Epithelial cell of prostate (primary cell): Measurements from ENCODE around the gene GTPBP6.
"Not testable (repeated sequence)": the region's sequence is repeated elsewhere in the genome, so short reads cannot be mapped to it uniquely, and the experiment has no call there.

Experiments
- DNase-seq: peaks from one replicate; pipeline ENCODE4 v3.0.0-alpha.2; 2011; ENCODE audit warnings: low read depth, low spot score
- H3K27ac ChIP-seq: fragments of 450-650 bp; 2 replicates; pipeline ENCODE4 v1.5.1; 2017; ENCODE audit warnings: mild to moderate bottlenecking

The GTPBP6 gene

DNA sequence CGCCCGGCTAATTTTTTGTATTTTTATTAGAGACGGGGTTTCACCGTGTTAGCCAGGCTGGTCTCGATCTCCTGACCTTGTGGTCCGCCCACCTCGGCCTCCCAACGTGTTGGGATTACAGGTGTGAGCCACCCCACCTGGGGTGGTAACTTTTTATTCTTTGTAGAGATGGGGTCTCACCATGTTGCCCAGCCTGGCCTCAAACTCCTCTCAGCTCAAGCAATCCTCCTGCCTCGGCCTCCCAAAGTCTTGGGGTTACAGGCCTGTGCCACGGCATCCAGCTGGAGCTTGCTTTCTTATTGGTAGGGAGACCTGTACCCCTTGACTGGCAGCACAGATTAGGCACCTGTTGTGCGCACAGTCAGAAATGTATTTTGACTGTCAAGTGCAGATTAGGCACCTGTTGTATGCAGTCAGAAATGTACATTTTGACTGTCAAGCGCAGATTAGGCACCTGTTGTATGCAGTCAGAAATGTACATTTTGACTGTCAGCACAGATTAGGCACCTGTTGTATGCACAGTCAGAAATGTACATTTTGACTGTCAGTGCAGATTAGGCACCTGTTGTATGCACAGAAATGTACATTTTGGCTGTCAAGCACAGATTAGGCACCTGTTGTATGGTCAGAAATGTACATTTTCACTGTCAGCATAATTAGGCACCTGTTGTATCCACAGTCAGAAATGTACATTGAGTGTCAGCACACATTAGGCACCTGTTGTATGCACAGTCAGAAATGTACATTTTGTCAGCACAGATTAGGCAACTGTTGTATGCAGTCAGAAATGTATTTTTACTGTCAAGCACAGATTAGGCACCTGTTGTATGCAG lies 12.6 kb downstream of the GTPBP6 start:
- DNase-seq, H3K27ac ChIP-seq: not testable (repeated sequence)

GRCh38 chrX:302975-303374 lies 15.6 kb downstream of the GTPBP6 start:
- no peak for DNase-seq

GRCh38 chrX:300334-300733 lies 18.3 kb downstream of the GTPBP6 start:
- no peak for DNase-seq
- H3K27ac ChIP-seq = no peak overlapping the region

More at GRCh38 chrX:302975-303374, 15.6 kb downstream of the GTPBP6 start:
- no peak overlapping the region for H3K27ac ChIP-seq

GRCh38 chrX:298993-299392 lies 19.6 kb downstream of the GTPBP6 start:
- no peak for DNase-seq
- no peak overlapping the region for H3K27ac ChIP-seq

DNA sequence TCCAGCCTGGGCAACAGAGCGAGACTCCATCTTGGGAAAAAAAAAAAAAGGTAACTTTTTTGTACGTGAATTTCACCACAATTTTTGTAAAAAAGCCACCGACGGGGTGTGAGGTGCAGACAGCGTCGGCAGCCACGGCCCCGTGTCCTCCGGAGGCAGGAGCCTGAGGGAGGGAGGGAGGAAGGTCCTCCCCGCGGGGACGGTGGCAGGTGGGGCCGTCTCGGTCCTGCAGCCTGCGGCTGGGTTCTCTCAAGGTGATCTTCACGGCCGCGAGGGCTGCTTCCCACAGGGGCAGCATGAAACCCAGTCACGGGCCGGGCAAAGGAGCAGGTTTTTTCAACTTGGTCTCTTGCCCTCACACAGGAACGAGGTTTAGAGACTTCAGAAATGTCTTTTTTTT lies 23.5 kb downstream of the GTPBP6 start:
- no peak overlapping the region for H3K27ac ChIP-seq
- no peak for DNase-seq

GRCh38 chrX:292900-293897 lies 25.4 kb downstream of the GTPBP6 start:
- DNase-seq = no peak

DNA sequence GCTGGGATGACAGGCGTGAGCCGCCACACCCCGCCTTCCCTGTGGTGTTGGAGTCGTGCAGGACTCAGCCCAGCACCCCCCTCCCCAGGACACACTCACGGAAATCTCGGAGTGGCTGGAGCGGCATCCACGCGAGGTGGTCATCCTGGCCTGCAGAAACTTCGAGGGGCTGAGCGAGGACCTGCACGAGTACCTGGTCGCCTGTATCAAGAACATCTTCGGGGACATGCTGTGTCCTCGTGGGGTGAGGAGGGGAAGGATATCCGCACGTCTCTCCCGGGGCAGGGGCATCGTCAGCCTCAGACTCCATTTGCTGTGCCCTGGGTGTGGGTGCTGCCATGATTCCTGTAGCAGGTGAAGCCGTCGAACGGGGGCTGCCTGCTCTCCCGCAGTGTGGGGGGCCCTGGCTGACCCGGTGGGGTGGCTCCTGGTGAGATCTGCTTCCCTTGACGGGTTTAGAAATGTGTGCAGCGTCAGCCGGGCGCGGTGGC lies 27.1 kb downstream of the GTPBP6 start:
- no peak for DNase-seq
- no peak overlapping the region for H3K27ac ChIP-seq

More at GRCh38 chrX:292900-293897, 25.4 kb downstream of the GTPBP6 start:
- H3K27ac ChIP-seq = no peak overlapping the region

DNA sequence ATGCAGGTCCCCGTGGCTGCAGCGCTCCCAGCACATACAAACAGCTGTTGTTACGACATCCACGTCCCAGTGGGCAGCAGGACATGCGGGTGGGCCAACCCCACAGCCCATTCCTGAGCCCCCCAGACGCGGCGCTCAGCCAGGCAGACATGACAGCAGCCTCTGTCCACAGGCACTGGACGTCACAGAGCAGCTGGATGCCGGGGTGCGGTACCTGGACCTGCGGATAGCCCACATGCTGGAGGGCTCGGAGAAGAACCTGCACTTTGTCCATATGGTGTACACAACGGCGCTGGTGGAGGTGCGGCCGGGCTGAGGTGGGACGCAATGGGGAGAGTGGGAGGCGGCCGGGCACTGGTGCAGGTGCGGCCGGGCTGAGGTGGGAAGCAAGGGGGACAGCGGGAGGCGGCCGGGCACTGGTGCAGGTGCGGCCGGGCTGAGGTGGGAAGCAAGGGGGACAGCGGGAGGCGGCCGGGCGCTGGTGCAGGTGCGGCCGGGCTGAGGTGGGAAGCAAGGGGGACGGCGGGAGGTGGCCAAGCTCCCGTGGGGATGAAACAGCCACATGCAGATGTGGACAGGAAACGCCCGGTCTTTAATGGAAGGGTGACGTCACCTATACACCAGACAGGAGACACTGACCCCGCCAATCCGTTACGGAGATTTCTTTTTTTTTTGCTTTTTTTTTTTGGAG lies 28.0 kb downstream of the GTPBP6 start:
- DNase-seq = no peak
- no peak overlapping the region for H3K27ac ChIP-seq

DNA sequence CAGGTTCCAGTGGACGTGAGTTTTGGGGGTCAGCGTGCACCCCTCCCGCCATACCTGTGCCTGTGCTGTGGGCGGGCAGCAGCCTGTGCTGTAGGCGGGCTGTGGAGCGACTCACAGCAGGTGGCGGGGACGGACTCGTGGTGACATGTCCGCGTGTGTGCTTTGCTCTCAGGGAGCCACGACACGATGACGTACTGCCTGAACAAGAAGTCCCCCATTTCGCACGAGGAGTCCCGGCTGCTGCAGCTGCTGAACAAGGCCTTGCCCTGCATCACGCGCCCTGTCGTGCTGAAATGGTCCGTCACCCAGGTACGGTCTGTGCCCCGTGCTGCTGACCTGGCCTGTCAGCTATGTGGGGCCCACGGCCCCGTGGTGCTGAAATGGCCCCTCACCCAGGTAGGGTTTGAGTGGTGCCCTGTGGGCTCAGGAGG lies 30.0 kb downstream of the GTPBP6 start:
- no peak overlapping the region for H3K27ac ChIP-seq
- no peak for DNase-seq

GRCh38 chrX:287670-288069 lies 30.9 kb downstream of the GTPBP6 start:
- no peak overlapping the region for H3K27ac ChIP-seq
- no peak for DNase-seq

DNA sequence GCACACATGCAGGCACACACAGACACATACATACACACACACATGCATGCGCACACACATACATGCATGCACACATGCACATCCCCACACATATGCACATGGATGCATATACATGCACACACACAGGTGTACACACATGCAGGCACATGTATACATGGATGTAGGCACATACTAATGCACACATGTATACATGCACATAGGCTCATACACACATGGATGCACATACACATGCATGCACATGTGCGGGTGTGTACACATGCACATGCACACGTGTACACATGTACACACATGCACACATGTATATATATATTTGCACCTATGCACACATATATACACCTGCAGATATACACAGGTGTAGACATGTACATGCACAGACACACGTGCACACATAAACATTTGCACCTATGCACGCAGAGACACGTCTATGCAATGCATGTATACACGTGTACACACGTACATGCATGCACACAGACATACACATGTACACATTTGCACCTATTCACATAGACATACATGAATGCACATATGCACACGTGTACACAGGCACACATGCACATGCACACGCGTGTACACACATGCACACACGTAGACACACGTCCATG lies 33.4 kb downstream of the GTPBP6 start:
- H3K27ac ChIP-seq = no peak overlapping the region
- no peak for DNase-seq

GRCh38 chrX:283115-283845 lies 35.3 kb downstream of the GTPBP6 start:
- no peak overlapping the region for H3K27ac ChIP-seq
- no peak for DNase-seq

- DNase-seq, H3K27ac ChIP-seq: not testable (repeated sequence)
These were observed 36.5 kb downstream of the GTPBP6 start for GRCh38 chrX:282000-282681.

DNA sequence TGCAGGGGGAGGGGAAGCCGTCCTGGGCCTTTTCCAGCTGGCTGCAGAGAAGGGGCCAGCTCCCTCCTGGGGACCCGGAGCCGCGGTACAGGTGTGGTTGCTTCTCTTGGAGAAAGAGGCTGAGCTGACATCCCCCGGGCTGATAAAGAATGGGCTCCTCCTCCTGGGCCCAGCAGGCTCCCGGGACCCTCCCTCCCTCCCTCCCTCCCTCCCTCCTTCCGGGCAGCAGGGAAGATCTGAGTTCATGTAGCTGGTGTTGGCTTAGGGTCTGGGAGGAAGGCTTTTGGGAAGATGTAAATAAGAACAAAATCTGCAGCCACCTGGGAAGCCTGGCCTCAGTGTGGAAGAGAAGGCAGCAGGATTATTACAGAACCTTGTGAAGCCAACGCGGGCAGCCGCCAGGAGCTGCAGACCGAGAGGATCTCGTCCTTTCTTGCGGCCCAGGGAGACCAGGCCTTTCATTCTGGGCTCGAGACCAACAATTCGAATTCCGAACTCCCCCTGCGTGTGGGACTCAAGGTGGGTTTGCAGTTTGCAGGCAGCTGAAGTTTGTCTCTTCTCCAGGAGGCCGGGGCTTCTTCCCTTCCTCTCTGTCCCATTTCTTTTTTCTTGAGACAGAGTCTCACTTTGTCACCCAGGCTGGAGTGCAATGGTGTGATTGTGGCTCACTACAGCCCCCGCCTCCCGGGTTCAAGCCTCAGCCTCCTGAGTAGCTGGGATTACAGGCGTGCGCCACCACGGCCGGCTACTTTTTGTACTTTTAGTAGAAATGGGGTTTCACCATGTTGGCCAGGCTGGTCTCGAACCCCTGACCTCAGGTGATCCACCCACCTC lies 37.2 kb downstream of the GTPBP6 start, which contains the start of gene PLCXD1:
Gene PLCXD1, plus strand, starts transcription at position 216 of the 834 bp plus-strand sequence. CDS start 2,807 bp downstream, outside the sequence.
- H3K27ac ChIP-seq = no peak within 1 kb of the TSS
- no peak for DNase-seq

DNA sequence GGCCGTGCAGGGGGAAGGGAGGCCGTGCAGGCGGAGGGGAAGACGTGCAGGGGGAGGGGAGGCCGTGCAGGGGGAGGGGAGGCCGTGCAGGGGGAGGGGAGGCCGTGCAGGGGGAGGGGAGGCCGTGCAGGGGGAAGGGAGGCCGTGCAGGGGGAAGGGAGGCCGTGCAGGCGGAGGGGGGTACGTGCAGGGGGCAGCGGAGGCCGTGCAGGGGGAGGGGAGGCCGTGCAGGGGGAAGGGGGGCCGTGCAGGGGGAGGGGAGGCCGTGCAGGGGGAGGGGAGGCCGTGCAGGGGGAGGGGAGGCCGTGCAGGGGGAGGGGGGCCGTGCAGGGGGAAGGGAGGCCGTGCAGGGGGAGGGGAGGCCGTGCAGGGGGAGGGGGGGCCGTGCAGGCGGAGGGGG lies 37.9 kb downstream of the GTPBP6 start:
- not testable (repeated sequence) for H3K27ac ChIP-seq, DNase-seq

DNA sequence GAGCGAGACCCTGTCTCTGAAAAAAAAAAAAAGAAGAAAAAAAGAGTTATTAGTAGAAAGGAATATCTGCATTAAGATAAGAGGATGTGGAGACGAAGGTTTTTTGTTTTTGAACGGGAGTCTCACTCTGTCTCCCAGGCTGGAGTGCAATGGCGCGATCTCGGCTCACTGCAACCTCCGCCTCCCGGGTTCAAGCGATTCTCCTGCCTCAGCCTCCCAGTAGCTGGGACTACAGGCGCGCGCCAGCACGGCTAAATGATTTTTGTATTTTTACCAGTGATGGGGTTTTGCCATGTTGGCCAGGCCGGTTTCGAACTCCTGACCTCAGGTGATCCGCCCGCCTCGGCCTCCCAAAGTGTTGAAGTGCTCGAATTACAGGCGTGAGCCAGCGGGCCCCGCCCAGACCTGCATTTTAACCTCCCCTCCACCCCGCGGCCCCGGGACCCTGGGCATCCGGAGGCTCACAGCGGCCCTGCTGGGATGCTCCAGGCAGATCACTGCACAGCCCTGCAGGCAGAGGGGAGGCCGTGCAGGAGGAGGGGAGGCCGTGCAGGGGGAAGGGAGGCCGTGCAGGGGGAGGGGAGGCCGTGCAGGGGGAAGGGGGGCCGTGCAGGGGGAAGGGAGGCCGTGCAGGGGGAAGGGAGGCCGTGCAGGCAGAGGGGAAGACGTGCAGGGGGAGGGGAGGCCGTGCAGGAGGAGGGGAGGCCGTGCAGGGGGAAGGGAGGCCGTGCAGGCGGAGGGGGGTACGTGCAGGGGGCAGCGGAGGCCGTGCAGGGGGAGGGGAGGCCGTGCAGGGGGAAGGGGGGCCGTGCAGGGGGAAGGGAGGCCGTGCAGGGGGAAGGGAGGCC lies 38.6 kb downstream of the GTPBP6 start:
- not testable (repeated sequence) for DNase-seq, H3K27ac ChIP-seq
